Measurements from ENCODE around the gene CTNNA1. TPM values are rescaled to one million over a fixed set of nuclear protein-coding genes. Genes with fewer than 3 reads are reported as not detected.

CTNNA1 gene
- total RNA-seq, 1 donor from 2014 or later, result 598 TPM

DNA sequence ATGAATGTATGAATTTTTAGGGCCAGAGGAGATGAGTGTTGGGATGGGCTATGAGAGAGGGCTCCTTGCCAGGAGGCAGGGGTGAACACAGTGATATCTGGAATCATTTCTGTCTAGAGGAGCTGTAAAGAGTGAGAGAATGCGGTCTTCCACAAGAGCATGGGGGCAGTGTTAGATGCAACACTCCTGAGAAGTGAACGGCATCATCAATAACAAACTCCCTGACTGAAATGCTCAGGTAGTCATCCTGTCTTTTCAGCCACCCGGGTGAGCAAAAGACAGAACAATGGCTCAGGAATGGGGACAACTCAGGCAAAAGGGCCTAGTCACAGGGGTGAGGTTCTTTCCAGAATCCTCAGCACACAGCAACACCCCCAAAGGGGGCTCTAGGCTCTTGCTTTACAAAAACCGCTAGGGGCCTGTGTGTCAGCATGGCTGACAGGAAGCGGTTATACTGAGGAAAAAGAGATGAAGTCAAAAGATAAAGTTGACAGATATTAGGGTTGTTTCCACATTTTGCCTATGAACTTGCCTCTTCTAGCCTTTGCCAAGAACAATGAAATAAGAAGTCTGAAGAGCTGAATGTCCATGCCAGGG lies 226.6 kb downstream of the CTNNA1 start:
- Mint-ChIP-seq H3K27me3 (ENCODE audit: unreplicated experiment) (peaks cover 4% of the 10 kb centered on the region), H3K9me3 (ENCODE audit: unreplicated experiment) (no peaks in the 10 kb centered on the region), H3K4me3 (ENCODE audit: unreplicated experiment) (no peak overlapping the region), H3K4me1 (ENCODE audit: low read depth, unreplicated experiment) (peaks cover 5% of the 10 kb centered on the region), H3K36me3 (ENCODE audit: unreplicated experiment) (peaks cover 4% of the 10 kb centered on the region), H3K27ac (ENCODE audit: unreplicated experiment) (no peak overlapping the region)
- DNase-seq, result no peak
- TF ChIP-seq, protein P1, sequence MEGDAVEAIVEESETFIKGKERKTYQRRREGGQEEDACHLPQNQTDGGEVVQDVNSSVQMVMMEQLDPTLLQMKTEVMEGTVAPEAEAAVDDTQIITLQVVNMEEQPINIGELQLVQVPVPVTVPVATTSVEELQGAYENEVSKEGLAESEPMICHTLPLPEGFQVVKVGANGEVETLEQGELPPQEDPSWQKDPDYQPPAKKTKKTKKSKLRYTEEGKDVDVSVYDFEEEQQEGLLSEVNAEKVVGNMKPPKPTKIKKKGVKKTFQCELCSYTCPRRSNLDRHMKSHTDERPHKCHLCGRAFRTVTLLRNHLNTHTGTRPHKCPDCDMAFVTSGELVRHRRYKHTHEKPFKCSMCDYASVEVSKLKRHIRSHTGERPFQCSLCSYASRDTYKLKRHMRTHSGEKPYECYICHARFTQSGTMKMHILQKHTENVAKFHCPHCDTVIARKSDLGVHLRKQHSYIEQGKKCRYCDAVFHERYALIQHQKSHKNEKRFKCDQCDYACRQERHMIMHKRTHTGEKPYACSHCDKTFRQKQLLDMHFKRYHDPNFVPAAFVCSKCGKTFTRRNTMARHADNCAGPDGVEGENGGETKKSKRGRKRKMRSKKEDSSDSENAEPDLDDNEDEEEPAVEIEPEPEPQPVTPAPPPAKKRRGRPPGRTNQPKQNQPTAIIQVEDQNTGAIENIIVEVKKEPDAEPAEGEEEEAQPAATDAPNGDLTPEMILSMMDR (IDR thresholded peaks at IDR 0.05; ENCODE audit: partially characterized antibody, unreplicated experiment), result no peak

DNA sequence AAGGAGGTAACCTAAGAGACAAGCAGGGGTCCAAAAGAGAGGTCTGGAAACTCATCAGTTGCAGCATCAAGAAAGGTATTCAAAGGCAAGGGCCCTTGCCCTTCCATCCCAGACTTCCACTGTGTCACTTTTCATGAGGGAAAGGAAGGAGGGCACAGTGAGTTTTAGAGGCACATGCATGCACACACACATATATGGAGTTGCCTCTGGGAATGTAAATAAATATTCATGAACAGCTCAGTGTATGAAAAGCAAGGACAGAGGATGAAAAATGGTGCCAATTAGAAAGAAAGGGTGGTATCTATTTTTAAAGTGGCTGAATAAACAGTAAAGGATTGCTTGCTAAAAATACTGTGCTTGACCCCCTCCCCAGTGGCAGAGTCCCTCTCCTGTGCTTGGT lies 227.2 kb downstream of the CTNNA1 start:
- Mint-ChIP-seq H3K4me3 (ENCODE audit: unreplicated experiment) (no peak overlapping the region), H3K27me3 (ENCODE audit: unreplicated experiment) (peaks cover 4% of the 10 kb centered on the region), H3K9me3 (ENCODE audit: unreplicated experiment) (no peaks in the 10 kb centered on the region), H3K36me3 (ENCODE audit: unreplicated experiment) (peaks cover 4% of the 10 kb centered on the region), H3K27ac (ENCODE audit: unreplicated experiment) (no peak overlapping the region), H3K4me1 (ENCODE audit: low read depth, unreplicated experiment) (peaks cover 8% of the 10 kb centered on the region)
- TF ChIP-seq, protein P1 (IDR thresholded peaks at IDR 0.05; ENCODE audit: partially characterized antibody, unreplicated experiment), result no peak
- DNase-seq, result no peak

DNA sequence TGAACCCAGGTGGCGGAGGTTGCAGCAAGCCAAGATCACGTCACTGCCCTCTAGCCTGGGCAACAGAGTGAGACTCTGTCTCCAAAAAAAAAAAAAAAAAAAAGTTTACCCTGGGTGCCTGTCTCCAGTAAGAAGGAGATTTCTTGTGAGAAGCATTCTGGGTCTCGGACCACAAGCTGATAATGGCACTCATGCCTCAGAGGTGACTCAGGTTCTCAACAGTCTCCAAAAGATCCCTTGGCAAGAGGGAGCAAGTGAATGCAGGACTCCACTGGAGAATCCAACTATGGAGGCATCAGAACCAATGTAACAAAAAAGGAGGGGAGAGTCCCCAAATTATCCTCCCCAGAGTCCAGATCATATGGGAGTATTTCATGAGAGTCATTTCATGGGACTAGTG lies 227.9 kb downstream of the CTNNA1 start:
- peaks cover 4% of the 10 kb centered on the region for H3K27me3 Mint-ChIP-seq (ENCODE audit: unreplicated experiment)
- H3K36me3 Mint-ChIP-seq (ENCODE audit: unreplicated experiment), result peaks cover 4% of the 10 kb centered on the region
- no peak for DNase-seq
- peaks cover 14% of the 10 kb centered on the region for H3K4me1 Mint-ChIP-seq (ENCODE audit: low read depth, unreplicated experiment)
- TF ChIP-seq, protein P1 (IDR thresholded peaks at IDR 0.05; ENCODE audit: partially characterized antibody, unreplicated experiment), result no peak
- H3K27ac Mint-ChIP-seq (ENCODE audit: unreplicated experiment), result no peak overlapping the region
- no peaks in the 10 kb centered on the region for H3K9me3 Mint-ChIP-seq (ENCODE audit: unreplicated experiment)
- H3K4me3 Mint-ChIP-seq (ENCODE audit: unreplicated experiment), result no peak overlapping the region

DNA sequence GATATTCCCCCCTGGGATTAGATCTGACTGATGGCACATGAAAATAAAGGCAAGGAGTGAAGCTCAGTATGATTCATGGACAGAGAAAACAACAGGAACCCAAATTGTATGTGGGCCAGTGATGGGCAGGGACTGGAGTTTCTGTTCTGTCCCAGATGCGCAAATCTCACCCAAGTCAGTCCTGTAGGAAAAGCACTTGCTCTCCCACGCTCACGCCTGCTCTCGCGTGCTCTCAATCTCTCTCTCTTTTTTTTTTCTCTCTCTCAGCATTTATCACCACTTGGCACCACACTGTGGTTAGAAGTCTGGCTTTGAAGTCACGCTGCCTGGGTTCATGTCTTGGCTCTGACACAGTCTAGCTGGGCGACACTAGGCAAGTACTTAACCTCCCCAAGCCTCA lies 228.4 kb downstream of the CTNNA1 start:
- Mint-ChIP-seq H3K36me3 (ENCODE audit: unreplicated experiment) (peaks cover 4% of the 10 kb centered on the region), H3K27me3 (ENCODE audit: unreplicated experiment) (peaks cover 4% of the 10 kb centered on the region), H3K4me3 (ENCODE audit: unreplicated experiment) (no peak overlapping the region), H3K9me3 (ENCODE audit: unreplicated experiment) (peaks cover 2% of the 10 kb centered on the region), H3K4me1 (ENCODE audit: low read depth, unreplicated experiment) (peaks cover 18% of the 10 kb centered on the region), H3K27ac (ENCODE audit: unreplicated experiment) (no peak overlapping the region)
- DNase-seq, result no peak
- TF ChIP-seq, protein P1 (IDR thresholded peaks at IDR 0.05; ENCODE audit: partially characterized antibody, unreplicated experiment), result no peak

DNA sequence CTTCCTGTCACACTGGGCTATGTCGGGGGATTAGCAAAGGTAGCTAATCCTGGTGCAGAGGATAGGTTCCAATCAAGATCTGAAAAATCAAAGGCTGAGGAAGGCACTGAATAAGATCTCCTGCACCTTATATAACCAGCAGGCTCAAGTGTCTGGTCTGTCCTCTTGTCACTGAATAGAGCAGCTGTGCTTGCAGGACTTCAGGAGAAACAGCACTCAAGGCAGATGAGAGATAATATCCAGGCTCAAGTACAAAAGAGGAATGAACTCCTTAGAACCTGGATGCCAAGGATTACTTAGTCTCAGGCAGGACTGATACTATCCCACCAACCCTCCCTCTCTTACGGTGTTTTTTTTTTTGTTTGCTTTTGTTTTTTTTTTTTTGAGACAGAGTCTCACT lies 230.8 kb downstream of the CTNNA1 start:
- no peak overlapping the region for H3K4me3 Mint-ChIP-seq (ENCODE audit: unreplicated experiment)
- peaks cover 16% of the 10 kb centered on the region for H3K4me1 Mint-ChIP-seq (ENCODE audit: low read depth, unreplicated experiment)
- H3K9me3 Mint-ChIP-seq (ENCODE audit: unreplicated experiment), result peaks cover 2% of the 10 kb centered on the region
- no peaks in the 10 kb centered on the region for H3K36me3 Mint-ChIP-seq (ENCODE audit: unreplicated experiment)
- peaks cover 4% of the 10 kb centered on the region for H3K27me3 Mint-ChIP-seq (ENCODE audit: unreplicated experiment)
- H3K27ac Mint-ChIP-seq (ENCODE audit: unreplicated experiment), result no peak overlapping the region
- TF ChIP-seq, protein P1 (IDR thresholded peaks at IDR 0.05; ENCODE audit: partially characterized antibody, unreplicated experiment), result no peak
- DNase-seq, result no peak

Other genes starting within 250 kb of the CTNNA1 start
- 70.4 TPM for gene ETF1, start 210.2 kb upstream of the CTNNA1 start, total RNA-seq (ENCODE audit: unreplicated experiment)
- gene HSPA9, start 178.0 kb upstream of the CTNNA1 start, total RNA-seq (ENCODE audit: unreplicated experiment), result 184 TPM
- gene LRRTM2, start 121.9 kb downstream of the CTNNA1 start, total RNA-seq (ENCODE audit: unreplicated experiment), result 28.9 TPM